LNCAP (cell line): ENCODE measurements around the gene SNAPC5.

Experiments
- TF ChIP-seq, protein P1 (sequence below): fragments of 450-650 bp; IDR thresholded peaks from 2 replicates; pipeline ENCODE4 v1.5.1; 2017; ENCODE audit warnings: mild to moderate bottlenecking

The SNAPC5 gene

DNA sequence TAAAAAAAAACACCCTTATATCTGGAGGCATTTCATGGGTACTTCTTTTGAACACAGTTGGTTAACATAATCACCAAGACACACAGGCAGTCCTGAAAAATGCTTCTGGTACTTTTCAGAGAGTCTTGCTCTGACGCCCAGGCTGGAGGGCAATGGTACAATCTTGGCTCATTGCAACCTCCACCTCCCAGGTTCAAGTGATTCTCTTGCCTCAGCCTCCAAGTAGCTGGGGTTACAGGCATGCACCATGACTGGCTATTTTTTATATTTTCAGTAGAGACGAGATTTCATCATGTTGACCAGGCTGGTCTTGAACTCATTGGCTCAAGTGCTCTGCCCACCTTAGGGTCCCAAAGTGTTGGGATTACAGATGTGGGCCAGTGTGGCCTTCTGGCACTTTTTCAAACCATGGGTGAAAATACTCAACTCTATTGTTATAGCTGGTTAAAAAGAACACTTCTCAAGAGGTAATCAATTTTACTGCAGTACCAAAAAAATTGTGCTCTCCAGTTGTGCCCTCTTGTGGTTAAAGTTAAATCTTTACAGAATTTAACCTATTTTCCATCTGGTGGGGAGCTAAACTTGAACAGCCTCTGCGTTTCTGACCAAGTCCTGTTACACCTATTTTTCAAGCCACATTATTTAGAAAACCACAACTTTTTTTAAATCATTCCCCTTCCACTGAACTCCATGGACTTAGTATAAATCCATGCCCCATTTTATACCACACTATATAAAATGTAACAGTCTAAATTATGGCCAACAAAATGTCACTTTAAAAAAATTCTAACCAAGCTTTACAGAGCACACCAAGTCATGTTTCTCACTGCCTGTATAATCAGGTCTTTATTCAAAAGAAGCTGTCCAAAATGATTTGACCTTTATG, 1.2 kb upstream of the SNAPC5 start:
- TF ChIP-seq, protein P1, sequence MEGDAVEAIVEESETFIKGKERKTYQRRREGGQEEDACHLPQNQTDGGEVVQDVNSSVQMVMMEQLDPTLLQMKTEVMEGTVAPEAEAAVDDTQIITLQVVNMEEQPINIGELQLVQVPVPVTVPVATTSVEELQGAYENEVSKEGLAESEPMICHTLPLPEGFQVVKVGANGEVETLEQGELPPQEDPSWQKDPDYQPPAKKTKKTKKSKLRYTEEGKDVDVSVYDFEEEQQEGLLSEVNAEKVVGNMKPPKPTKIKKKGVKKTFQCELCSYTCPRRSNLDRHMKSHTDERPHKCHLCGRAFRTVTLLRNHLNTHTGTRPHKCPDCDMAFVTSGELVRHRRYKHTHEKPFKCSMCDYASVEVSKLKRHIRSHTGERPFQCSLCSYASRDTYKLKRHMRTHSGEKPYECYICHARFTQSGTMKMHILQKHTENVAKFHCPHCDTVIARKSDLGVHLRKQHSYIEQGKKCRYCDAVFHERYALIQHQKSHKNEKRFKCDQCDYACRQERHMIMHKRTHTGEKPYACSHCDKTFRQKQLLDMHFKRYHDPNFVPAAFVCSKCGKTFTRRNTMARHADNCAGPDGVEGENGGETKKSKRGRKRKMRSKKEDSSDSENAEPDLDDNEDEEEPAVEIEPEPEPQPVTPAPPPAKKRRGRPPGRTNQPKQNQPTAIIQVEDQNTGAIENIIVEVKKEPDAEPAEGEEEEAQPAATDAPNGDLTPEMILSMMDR: no peak

- TF ChIP-seq, protein P1: no peak
These were observed 536 bp downstream of the SNAPC5 start for GRCh38 chr15:66496951-66497501.

DNA sequence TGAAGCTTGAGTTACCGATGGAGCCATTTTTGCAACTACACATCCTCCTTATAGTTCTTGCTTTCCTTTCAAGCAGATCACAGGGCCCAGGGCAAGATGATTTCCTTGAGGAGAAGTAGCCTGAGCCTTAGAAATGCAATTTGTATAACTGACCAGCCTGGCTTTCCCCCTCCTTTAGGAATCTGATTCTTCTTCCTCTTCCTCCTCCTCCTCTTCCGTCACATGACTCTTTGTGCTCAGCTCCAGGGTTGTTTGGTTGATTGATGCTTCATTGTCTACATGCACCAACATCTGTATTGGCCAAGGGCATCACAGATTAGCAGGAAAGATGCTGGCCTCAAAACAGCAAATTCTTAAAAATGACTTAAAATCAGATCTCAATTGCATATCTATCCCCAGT, 3.3 kb downstream of the SNAPC5 start:
- TF ChIP-seq, protein P1: no peak

DNA sequence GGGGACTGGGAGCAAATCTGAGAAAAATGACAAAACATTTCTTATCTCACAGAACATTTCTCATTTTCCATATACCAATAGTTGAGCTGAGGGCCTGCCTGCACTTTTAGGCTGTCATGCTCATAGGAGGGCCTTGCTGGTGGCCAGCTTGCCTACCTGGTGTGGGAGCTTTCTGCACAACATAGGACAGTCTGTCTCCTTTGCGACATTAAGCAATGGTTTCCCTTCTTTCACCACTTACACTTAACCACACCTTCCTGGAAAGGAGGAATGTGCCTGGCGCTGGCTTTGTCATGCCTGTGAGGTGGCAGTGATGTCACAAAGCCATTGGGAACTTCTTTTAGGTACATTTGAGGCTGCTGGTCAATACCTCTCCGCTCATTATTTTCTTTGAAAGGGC, 5.7 kb downstream of the SNAPC5 start:
- TF ChIP-seq, protein P1: no peak

DNA sequence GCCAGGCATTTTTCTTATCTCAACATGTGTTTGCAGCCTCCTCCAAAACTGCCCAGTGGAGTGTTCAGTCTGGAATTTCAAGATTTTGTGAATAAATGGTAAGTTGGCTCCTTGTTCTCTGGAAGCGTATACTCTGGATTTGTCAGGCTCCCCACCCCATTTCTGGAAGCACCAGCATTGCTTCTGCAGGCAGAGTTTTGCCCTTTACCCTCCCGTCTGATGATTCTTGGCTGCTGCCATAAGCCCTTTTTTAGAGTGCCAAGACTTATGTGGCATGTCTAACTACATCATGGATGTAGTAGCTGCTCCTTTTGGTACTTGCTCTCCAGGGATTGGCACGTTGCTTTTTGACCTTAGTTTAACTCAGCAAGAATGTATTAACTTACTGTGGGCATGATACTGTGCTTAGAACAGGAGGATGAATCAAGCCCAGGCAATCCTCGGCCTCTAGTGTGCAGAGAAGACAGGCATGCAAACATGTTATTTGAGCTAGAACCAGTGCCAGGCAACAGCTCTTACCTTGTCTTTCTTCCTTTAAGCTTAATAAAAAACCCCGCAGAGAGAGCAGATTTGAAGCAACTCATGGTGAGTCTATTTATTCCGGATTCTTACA, 8.3 kb downstream of the SNAPC5 start:
- TF ChIP-seq, protein P1: no peak

GRCh38 chr15:66488525-66488924, 9.0 kb downstream of the SNAPC5 start:
- TF ChIP-seq, protein P1: no peak

DNA sequence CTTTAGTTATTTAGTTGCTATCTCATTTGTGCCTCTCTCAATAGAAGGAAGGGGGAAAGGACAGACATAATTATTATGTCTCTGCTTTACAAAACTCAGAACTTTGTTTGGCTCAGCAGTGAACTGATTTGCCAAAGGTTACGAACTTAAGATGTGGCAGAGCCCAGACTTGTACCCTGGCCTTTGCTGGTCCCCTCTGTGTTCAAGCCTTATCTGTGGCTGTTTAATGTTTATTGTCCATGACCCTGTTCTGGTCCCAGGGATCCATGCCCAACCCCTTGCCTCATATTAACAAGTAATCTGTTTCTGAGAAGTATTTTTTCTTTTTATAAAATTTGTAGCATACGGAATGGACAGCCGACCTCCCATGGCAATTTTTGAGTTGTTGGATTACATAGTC, 10.7 kb downstream of the SNAPC5 start:
- TF ChIP-seq, protein P1: no peak
